CD4-positive, alpha-beta memory T cell (primary cell): ENCODE results near the gene PIMREG. TPM values are rescaled to one million over a fixed set of nuclear protein-coding genes. Genes with fewer than 3 reads are reported as not detected.

Experiments used
- CTCF ChIA-PET: fragments of 350-600 bp; sonication (Branson Sonifier 250); formaldehyde crosslinking; loops from one replicate; lab custom pipeline; 2021; ENCODE audit warnings: inconsistent platforms; ENCODE audit not compliant: partially characterized antibody; lab: Charles Lee
- POLR2A ChIA-PET: fragments of 350-600 bp; sonication (Branson Sonifier 250); formaldehyde crosslinking; loops from one replicate; lab custom pipeline; 2021; ENCODE audit not compliant: partially characterized antibody; lab: Charles Lee
- DNase-seq, 5 donors: peaks; one replicate each; pipeline versions ENCODE4 v3.0.0 to v3.0.0-alpha.2; 2020 to 2022; ENCODE audit warnings: mixed read lengths in 1 of 5
- H3K27ac ChIP-seq: one replicate; pipeline ENCODE4 v1.7.0; 2013; ENCODE audit warnings: low read depth, low read length
- H3K27me3 ChIP-seq: 2 replicates; pipeline ENCODE4 v1.7.0; 2013; ENCODE audit warnings: mild to moderate bottlenecking, low read length, moderate library complexity; ENCODE audit not compliant: insufficient read depth
- H3K36me3 ChIP-seq: 2 replicates; pipeline ENCODE4 v1.7.0; 2013; ENCODE audit warnings: mild to moderate bottlenecking, low read length, moderate library complexity; ENCODE audit not compliant: insufficient read depth
- H3K4me1 ChIP-seq: 2 replicates; pipeline ENCODE4 v1.7.0; 2013; ENCODE audit warnings: mild to moderate bottlenecking, low read length, moderate library complexity; ENCODE audit not compliant: insufficient read depth
- H3K4me3 ChIP-seq, 2 donors: one replicate each; pipeline ENCODE4 v1.7.0; 2013; ENCODE audit warnings: low read length in 2 of 2, mild to moderate bottlenecking in 1 of 2
- H3K9me3 ChIP-seq, 2 donors: one replicate each; pipeline ENCODE4 v1.7.0; 2013; ENCODE audit warnings: low read length in 2 of 2, control low read depth in 1 of 2; ENCODE audit not compliant: control insufficient read depth in 1 of 2
- H3K27ac Mint-ChIP-seq, 7 donors: one replicate each; pipeline ENCODE4 v1.8.0; 2020 to 2021; ENCODE audit warnings: mixed read lengths in 7 of 7, mild to moderate bottlenecking in 6 of 7, inconsistent platforms in 3 of 7, moderate library complexity in 3 of 7
- H3K27me3 Mint-ChIP-seq, 2 donors: one replicate each; pipeline ENCODE4 v1.8.0; 2020 to 2021; ENCODE audit warnings: mixed read lengths in 2 of 2
- H3K36me3 Mint-ChIP-seq, 2 donors: one replicate each; pipeline ENCODE4 v1.8.0; 2020 to 2021; ENCODE audit warnings: mixed read lengths in 2 of 2, inconsistent platforms in 1 of 2, mild to moderate bottlenecking in 1 of 2
- H3K4me1 Mint-ChIP-seq, 4 donors: one replicate each; pipeline ENCODE4 v1.8.0; 2020 to 2021; ENCODE audit warnings: mixed read lengths in 4 of 4, mild to moderate bottlenecking in 1 of 4
- H3K4me3 Mint-ChIP-seq, 8 donors: one replicate each; pipeline ENCODE4 v1.8.0; 2020 to 2021; ENCODE audit warnings: mixed read lengths in 8 of 8, mild to moderate bottlenecking in 7 of 8, moderate library complexity in 6 of 8, inconsistent platforms in 3 of 8
- H3K9me3 Mint-ChIP-seq, 8 donors: one replicate each; pipeline ENCODE4 v1.8.0; 2020 to 2021; ENCODE audit warnings: mixed read lengths in 8 of 8, mild to moderate bottlenecking in 5 of 8, inconsistent platforms in 3 of 8, moderate library complexity in 1 of 8
- intact Hi-C: fragments of 100-400 bp; cut with micrococcal nuclease; formaldehyde crosslinking; loops from one replicate; pipeline ENCODE4 v1.15.1; 2023
- polyA plus RNA-seq, 2 donors: library from polyadenylated mRNA; unstranded; fragments of 300-500 nt; fragmentation: Illumina TruSeq; gene quantifications; one replicate each; pipeline ENCODE4 v1.2.3, GENCODE V29; 2021
- total RNA-seq, 2 experiments: library from RNA; stranded (reverse); gene quantifications; one replicate each; pipeline ENCODE4 v1.2.3, GENCODE V29; 2021

The PIMREG gene, protein sequence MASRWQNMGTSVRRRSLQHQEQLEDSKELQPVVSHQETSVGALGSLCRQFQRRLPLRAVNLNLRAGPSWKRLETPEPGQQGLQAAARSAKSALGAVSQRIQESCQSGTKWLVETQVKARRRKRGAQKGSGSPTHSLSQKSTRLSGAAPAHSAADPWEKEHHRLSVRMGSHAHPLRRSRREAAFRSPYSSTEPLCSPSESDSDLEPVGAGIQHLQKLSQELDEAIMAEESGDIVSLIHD
- total RNA-seq (not detected), polyA plus RNA-seq (not detected)

DNA sequence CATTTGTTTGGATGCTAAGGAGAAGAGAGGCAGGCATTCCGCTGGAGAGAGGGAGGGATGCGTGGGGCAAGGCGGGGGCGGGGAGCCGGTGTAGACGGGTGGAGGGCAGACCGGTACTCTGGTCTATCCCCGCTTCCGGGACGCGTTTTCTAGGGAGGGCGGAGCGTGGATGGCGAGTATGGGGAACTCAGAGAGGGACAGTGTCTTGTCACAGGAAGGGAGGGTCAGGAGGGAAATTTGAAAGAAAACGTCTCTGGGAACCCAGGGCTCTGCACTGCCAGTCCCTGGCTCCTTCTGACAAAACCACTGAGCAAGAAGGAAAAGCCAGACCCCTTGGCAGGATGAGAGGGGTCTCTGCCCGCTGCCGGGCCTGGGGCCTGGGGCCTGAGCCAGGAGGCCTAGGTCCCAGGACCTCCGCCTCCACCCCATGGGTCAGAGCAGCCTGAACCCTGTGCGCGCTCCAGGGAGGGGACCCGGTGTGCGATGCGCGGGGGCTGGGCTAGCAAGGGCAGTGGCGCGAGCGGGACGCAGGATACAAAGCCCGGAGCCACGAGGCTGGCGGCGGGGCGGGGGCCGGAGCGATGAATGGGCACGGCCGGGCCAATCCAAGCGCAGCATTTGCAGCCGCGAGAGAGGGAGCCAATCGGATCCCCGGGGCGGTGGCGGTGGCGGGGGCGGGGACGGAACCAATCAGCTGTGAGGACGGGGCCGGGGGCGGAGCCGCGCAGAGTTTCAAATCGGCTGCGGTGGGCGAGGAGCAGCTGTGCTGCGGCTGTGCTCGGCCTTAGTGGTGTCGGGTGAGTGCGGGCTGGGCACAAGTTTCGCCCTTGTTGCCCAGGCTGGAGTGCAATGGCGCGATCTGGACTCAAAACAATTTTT, at the start of gene PIMREG:
Gene PIMREG (plus strand): TSS at position 764 of the 879 bp plus-strand sequence. CDS start 656 bp downstream, outside the sequence.
- peak within 1 kb of the TSS; percentile 17 for H3K27ac ChIP-seq
- no peaks in the 10 kb centered on the region for H3K27me3 ChIP-seq
- H3K4me1 ChIP-seq, result peaks cover 5% of the 10 kb centered on the region
- POLR2A ChIA-PET, result interaction anchor here (1.6 to 3.3 kb wide), 2 partner anchors 11 to 859 kb away, joined by 12 to 14 read pairs; partner anchors contain the start of gene NLRP1
- Mint-ChIP-seq H3K4me1 (peaks cover 9 to 16% (median 12%) of the 10 kb centered on the region in 4 donors), H3K27me3 (peaks cover 6 to 8% of the 10 kb centered on the region in 2 donors), H3K36me3 (no peaks in the 10 kb centered on the region), H3K9me3 (no peaks in the 10 kb centered on the region), H3K4me3 (peak within 1 kb of the TSS; percentile 91 to 94 (median 92)), H3K27ac (peak within 1 kb of the TSS; percentile 68 to 96 (median 87))
- no peaks in the 10 kb centered on the region for H3K36me3 ChIP-seq
- intact Hi-C loops, result loop anchor here (5.0 to 10.0 kb wide), 2 partner anchors 211 to 957 kb away; partner anchors contain the start of genes C17orf100, DERL2, MED31 and MIS12
- DNase-seq, result peak; percentile 82 to 91 (median 83)
- no peaks in the 10 kb centered on the region for H3K9me3 ChIP-seq
- CTCF ChIA-PET, result interaction anchor here (1.7 to 2.8 kb wide), 3 partner anchors 8 to 29 kb away, joined by 3 to 8 read pairs (median 7); no protein-coding TSS in a partner anchor
- H3K4me3 ChIP-seq, result peak within 1 kb of the TSS; percentile 69 to 93

DNA sequence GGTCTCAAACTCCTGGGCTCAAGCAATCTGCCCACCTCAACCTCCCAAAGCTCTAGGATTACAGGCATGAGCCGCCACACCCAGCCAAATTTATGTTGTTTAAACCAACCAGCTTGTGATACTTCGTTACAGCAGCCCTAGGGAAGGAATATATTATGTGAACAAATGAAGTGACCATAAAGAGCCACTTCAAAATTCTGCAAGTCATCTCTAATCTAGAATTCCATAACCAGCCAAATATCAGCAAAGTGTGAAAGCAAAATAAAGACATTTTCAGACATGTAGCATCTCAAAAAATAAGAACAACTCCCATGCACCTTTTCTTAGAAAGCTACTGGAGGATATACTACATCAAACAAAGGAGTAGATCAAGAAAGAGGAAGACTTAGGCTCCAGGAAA, 45.3 kb upstream of the PIMREG start:
- no peak overlapping the region for H3K4me3 Mint-ChIP-seq
- DNase-seq, result no peak
- Histone ChIP-seq H3K36me3 (no peaks in the 10 kb centered on the region), H3K4me1 (no peaks in the 10 kb centered on the region), H3K27me3 (no peaks in the 10 kb centered on the region), H3K9me3 (no peaks in the 10 kb centered on the region), H3K4me3 (no peak overlapping the region), H3K27ac (no peak overlapping the region)
- no peaks in the 10 kb centered on the region for H3K36me3 Mint-ChIP-seq
- intact Hi-C loops, result no loop called here
- no peaks in the 10 kb centered on the region for H3K4me1 Mint-ChIP-seq
- ChIA-PET POLR2A (no interaction called here), CTCF (interaction anchor here (0.7 kb wide), 1 partner anchor 12 kb away, joined by 3 read pairs; no protein-coding TSS in a partner anchor)
- no peak overlapping the region for H3K27ac Mint-ChIP-seq
- H3K9me3 Mint-ChIP-seq, result peaks cover 0 to 11% (median 6%) of the 10 kb centered on the region in 8 donors
- H3K27me3 Mint-ChIP-seq, result peaks cover 25 to 27% of the 10 kb centered on the region in 2 donors

DNA sequence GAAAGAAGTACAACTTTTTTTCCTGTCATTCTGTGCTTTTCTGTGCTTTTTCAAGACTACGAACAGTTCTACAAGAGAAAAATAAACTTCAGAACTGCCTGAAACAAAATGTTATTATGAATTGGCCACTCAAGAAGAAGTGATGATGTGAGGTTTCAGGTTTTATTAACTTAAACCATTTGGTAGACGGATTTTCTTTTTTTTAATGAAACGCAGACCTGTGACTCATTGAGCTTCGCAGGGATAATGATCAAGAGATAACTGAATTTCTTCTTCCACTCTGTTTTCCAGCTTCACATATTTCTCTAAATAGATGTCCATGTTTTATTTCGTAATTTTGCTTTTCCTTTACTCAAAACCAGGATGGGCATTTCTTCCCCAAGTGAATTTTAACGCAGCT, 42.0 kb upstream of the PIMREG start:
- H3K27me3 ChIP-seq, result no peaks in the 10 kb centered on the region
- Mint-ChIP-seq H3K27me3 (peaks cover 25% of the 10 kb centered on the region in 2 donors), H3K36me3 (no peaks in the 10 kb centered on the region), H3K4me3 (no peak overlapping the region), H3K9me3 (peaks cover 0 to 11% (median 5%) of the 10 kb centered on the region in 8 donors), H3K4me1 (no peaks in the 10 kb centered on the region), H3K27ac (no peak overlapping the region)
- intact Hi-C loops, result no loop called here
- H3K36me3 ChIP-seq, result no peaks in the 10 kb centered on the region
- POLR2A ChIA-PET, result no interaction called here
- no peaks in the 10 kb centered on the region for H3K9me3 ChIP-seq
- H3K4me1 ChIP-seq, result no peaks in the 10 kb centered on the region
- no peak overlapping the region for H3K27ac ChIP-seq
- no peak for DNase-seq
- no peak overlapping the region for H3K4me3 ChIP-seq
- CTCF ChIA-PET, result no interaction called here

DNA sequence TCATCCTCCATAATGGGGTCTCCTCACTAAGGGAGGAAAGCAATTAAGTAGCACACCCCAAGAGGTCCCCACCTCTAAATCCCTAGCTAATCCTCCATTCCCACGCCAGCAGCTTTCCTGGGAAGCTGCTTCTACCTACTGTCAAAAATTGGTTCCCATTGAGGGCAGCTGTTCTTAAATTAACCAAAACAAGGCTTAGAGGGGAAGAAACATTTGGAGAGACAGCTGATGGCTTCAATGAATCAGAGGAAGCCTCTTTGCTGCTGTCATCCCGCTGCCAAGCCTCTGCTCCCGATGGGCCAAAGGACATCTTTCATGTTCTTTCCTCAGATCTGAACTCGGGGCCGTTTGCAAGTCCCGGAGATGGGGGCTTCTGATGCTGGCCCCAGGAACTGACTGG, 36.0 kb upstream of the PIMREG start:
- Mint-ChIP-seq H3K4me3 (no peak overlapping the region), H3K4me1 (no peaks in the 10 kb centered on the region), H3K36me3 (no peaks in the 10 kb centered on the region), H3K9me3 (no peaks in the 10 kb centered on the region), H3K27me3 (peaks cover 14 to 23% of the 10 kb centered on the region in 2 donors), H3K27ac (no peak overlapping the region)
- no peak for DNase-seq
- H3K27me3 ChIP-seq, result peaks cover 5% of the 10 kb centered on the region
- H3K27ac ChIP-seq, result no peak overlapping the region
- H3K4me3 ChIP-seq, result no peak overlapping the region
- ChIA-PET POLR2A (interaction anchor here (0.8 kb wide), 1 partner anchor 877 kb away, joined by 3 read pairs; no protein-coding TSS in a partner anchor), CTCF (no interaction called here)
- no peaks in the 10 kb centered on the region for H3K9me3 ChIP-seq
- intact Hi-C loops, result no loop called here
- no peaks in the 10 kb centered on the region for H3K4me1 ChIP-seq
- no peaks in the 10 kb centered on the region for H3K36me3 ChIP-seq

DNA sequence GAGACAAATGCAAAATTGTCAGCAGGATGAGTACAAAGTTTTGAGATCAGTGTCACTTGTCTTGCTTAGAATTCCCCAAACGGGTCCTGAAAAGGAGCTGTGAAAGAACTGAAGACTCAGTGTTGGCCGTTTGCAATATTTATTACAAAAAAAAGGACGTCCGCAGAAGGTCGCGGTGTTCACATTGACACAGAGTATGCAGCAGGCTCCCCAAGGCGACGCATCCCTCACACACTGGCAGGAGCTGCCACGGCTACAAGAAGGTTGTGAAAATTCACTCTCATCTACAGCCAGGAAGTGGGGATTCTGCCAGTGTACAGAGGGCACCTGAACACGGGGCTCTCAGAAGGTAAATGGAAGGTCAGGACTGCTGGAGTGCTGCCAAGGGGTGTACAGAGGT, 35.5 kb upstream of the PIMREG start:
- no peaks in the 10 kb centered on the region for H3K36me3 ChIP-seq
- no peaks in the 10 kb centered on the region for H3K4me1 Mint-ChIP-seq
- POLR2A ChIA-PET, result interaction anchor here (0.8 kb wide), 1 partner anchor 878 kb away, joined by 3 read pairs; no protein-coding TSS in a partner anchor
- no peak overlapping the region for H3K4me3 ChIP-seq
- no peaks in the 10 kb centered on the region for H3K9me3 ChIP-seq
- intact Hi-C loops, result no loop called here
- CTCF ChIA-PET, result interaction anchor here (0.7 kb wide), 1 partner anchor 16 kb away, joined by 3 read pairs; no protein-coding TSS in a partner anchor
- H3K27ac Mint-ChIP-seq, result no peak overlapping the region
- H3K27ac ChIP-seq, result no peak overlapping the region
- H3K9me3 Mint-ChIP-seq, result no peaks in the 10 kb centered on the region
- H3K27me3 Mint-ChIP-seq, result peaks cover 14 to 23% of the 10 kb centered on the region in 2 donors
- no peak for DNase-seq
- no peaks in the 10 kb centered on the region for H3K36me3 Mint-ChIP-seq
- peaks cover 5% of the 10 kb centered on the region for H3K27me3 ChIP-seq
- H3K4me3 Mint-ChIP-seq, result no peak overlapping the region
- no peaks in the 10 kb centered on the region for H3K4me1 ChIP-seq

DNA sequence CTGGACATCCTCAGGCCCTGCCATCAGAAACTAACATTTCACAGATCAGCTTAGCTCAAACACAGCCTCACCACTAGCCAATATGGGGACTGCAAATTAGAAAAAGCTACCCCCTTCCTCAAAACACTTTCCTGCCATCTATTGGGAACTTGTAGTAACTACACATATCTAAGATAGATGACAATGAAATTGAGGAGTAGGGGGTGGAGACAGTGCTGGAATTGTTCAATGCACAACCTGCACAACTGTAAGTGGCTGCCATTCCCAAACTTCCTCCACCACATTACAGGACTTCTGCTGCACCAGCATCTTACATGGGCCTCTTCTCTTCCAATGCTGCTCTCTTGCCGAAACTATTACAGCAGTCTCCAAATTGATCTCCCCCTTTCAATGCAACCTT, 31.2 kb upstream of the PIMREG start:
- H3K27me3 ChIP-seq, result peaks cover 5% of the 10 kb centered on the region
- peaks cover 1 to 10% of the 10 kb centered on the region in 2 donors for H3K27me3 Mint-ChIP-seq
- no peak overlapping the region for H3K4me3 Mint-ChIP-seq
- no peaks in the 10 kb centered on the region for H3K36me3 Mint-ChIP-seq
- H3K4me1 Mint-ChIP-seq, result no peaks in the 10 kb centered on the region
- CTCF ChIA-PET, result no interaction called here
- DNase-seq, result peak in 2 of 5 donors; percentile 8 to 17
- intact Hi-C loops, result no loop called here
- no peak overlapping the region for H3K27ac Mint-ChIP-seq
- H3K9me3 Mint-ChIP-seq, result no peaks in the 10 kb centered on the region
- POLR2A ChIA-PET, result no interaction called here
- H3K4me3 ChIP-seq, result no peak overlapping the region
- H3K9me3 ChIP-seq, result no peaks in the 10 kb centered on the region
- H3K27ac ChIP-seq, result no peak overlapping the region
- H3K4me1 ChIP-seq, result no peaks in the 10 kb centered on the region
- H3K36me3 ChIP-seq, result no peaks in the 10 kb centered on the region

DNA sequence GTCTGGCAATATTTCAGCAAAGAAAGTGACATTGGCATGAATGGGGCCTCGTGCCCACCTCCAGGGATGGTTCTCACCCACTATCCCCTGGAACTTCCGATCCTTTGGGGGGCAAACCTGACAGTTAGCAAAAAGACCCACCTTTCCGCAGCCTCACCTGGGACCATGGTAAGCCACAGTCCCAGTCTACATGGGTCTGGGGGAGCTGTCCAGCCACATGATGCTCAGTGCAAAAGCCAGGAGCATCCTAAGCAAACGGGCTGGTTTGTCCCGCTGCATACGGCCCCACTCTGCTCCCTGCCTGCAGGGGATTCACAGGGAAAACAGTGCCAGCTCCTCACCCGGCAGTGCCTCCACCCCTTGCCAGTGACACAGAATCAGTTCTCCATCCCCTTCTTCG, 28.6 kb upstream of the PIMREG start:
- ChIA-PET CTCF (interaction anchor here (1.1 to 1.5 kb wide), 2 partner anchors 9 to 824 kb away, joined by 3 to 4 read pairs; no protein-coding TSS in a partner anchor), POLR2A (no interaction called here)
- H3K9me3 Mint-ChIP-seq, result no peaks in the 10 kb centered on the region
- no peak overlapping the region for H3K4me3 Mint-ChIP-seq
- peaks cover 5% of the 10 kb centered on the region for H3K27me3 ChIP-seq
- H3K36me3 ChIP-seq, result no peaks in the 10 kb centered on the region
- H3K9me3 ChIP-seq, result no peaks in the 10 kb centered on the region
- peaks cover 0 to 3% (median 0%) of the 10 kb centered on the region in 4 donors for H3K4me1 Mint-ChIP-seq
- DNase-seq, result no peak
- intact Hi-C loops, result no loop called here
- H3K4me1 ChIP-seq, result no peaks in the 10 kb centered on the region
- peaks cover 0 to 15% of the 10 kb centered on the region in 2 donors for H3K27me3 Mint-ChIP-seq
- no peak overlapping the region for H3K27ac ChIP-seq
- no peak overlapping the region for H3K4me3 ChIP-seq
- no peaks in the 10 kb centered on the region for H3K36me3 Mint-ChIP-seq
- H3K27ac Mint-ChIP-seq, result no peak overlapping the region
